Measurements from ENCODE around the gene TMEM88. TPM values are rescaled to one million over a fixed set of nuclear protein-coding genes. Genes with fewer than 3 reads are reported as not detected.

TMEM88 gene
- total RNA-seq, 2 donors from 2014 or later = 6.0 to 16.2 TPM

DNA sequence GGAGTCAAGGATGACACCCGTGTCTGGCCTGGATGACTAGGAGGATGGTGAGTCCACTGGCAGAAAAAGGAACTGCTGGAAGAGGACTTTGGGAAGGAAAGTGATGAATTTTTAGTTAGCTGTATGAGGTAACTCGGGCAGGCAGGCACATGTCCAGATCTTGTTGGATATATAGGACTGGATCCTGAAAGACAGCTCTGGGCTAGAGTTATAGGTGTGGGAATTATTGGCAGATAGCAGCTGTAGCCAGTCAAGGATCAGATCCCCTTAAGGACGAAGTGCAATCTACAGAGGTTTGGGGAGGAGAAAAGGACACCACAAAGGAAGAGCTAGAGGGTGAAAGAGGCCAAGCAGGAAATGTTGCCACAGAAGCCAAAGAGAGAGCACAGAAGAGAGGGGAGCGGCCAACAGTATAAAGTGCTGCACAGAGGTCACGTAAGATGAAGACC, 13.0 kb downstream of the TMEM88 start:
- H3K27ac ChIP-seq = no peak overlapping the region
- no peak overlapping the region for H3K4me3 ChIP-seq
- no peak for DNase-seq
- 44 to 65% methylated on average over 5 of the region's 5 CpGs for WGBS, 2 donors
- no peaks in the 10 kb centered on the region for H3K27me3 ChIP-seq
- no peaks in the 10 kb centered on the region for H3K4me1 ChIP-seq
- H3K36me3 ChIP-seq (replicated peaks in 1 of 2; ENCODE audit: insufficient read depth in 1 of 2, low read depth in 2 of 2) = no peaks in the 10 kb centered on the region
- intact Hi-C loops (cut with DNase I) = no loop called here
- no peak for TF ChIP-seq POLR2A (IDR thresholded peaks at IDR 0.05)
- TF ChIP-seq, protein P1, sequence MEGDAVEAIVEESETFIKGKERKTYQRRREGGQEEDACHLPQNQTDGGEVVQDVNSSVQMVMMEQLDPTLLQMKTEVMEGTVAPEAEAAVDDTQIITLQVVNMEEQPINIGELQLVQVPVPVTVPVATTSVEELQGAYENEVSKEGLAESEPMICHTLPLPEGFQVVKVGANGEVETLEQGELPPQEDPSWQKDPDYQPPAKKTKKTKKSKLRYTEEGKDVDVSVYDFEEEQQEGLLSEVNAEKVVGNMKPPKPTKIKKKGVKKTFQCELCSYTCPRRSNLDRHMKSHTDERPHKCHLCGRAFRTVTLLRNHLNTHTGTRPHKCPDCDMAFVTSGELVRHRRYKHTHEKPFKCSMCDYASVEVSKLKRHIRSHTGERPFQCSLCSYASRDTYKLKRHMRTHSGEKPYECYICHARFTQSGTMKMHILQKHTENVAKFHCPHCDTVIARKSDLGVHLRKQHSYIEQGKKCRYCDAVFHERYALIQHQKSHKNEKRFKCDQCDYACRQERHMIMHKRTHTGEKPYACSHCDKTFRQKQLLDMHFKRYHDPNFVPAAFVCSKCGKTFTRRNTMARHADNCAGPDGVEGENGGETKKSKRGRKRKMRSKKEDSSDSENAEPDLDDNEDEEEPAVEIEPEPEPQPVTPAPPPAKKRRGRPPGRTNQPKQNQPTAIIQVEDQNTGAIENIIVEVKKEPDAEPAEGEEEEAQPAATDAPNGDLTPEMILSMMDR (IDR thresholded peaks at IDR 0.05) = no peak
- ATAC-seq = no peak
- no peaks in the 10 kb centered on the region for H3K9me3 ChIP-seq

DNA sequence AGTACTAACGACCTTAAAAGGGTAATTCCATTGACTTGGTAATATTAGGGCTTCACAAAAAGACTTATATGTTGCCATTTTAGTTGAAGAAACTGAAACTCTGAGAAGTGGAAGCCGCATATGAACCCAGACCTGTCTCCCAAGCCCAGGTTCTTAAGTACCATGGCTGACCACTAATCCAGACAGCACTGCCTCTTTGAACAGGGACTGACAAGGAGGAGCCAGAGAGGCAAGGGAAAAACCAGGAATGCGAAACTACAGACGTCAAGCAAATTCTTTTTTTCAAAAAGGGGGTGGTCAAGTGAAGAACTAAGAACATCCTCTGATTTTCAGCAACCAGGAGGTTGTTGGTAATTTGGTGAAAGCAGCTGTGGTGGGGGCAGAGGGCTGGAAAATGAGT, 18.2 kb downstream of the TMEM88 start:
- H3K27ac ChIP-seq = no peak overlapping the region
- no peak overlapping the region for H3K4me3 ChIP-seq
- intact Hi-C loops (cut with DNase I) = no loop called here
- H3K36me3 ChIP-seq (replicated peaks in 1 of 2; ENCODE audit: insufficient read depth in 1 of 2, low read depth in 2 of 2) = no peaks in the 10 kb centered on the region
- 66 to 75% methylated on average over 4 of the region's 4 CpGs for WGBS, 2 donors
- no peaks in the 10 kb centered on the region for H3K9me3 ChIP-seq
- H3K4me1 ChIP-seq = no peaks in the 10 kb centered on the region
- no peak for DNase-seq
- H3K27me3 ChIP-seq = no peaks in the 10 kb centered on the region
- no peak for ATAC-seq
- TF ChIP-seq, protein P1 (IDR thresholded peaks at IDR 0.05) = no peak
- TF ChIP-seq POLR2A (IDR thresholded peaks at IDR 0.05) = no peak

- WGBS, 2 donors = 73 to 79% methylated on average over 2 of the region's 2 CpGs
- peaks cover 0 to 3% of the 10 kb centered on the region in 2 donors for H3K36me3 ChIP-seq (replicated peaks in 1 of 2; ENCODE audit: insufficient read depth in 1 of 2, low read depth in 2 of 2)
- intact Hi-C loops (cut with DNase I) = no loop called here
Measured at GRCh38 chr17:7875804-7876370, 21.0 kb downstream of the TMEM88 start.

DNA sequence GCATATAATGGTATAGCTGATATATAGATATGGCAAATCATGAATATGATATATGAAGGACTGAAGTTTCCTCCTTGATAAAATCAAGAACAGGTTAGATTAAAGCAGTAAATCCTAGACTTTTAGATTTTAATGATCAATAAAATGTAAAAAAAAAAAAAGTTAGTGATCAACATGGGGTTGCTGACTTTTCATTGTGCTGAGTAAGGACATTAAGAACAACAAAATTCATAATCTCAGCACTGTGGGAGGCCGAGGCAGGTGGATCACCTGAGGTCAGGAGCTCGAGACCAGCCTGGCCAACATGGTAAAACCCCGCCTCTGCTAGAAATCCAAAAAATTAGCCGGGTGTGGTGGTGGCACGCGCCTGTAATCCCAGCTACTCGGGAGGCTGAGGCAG, 23.4 kb downstream of the TMEM88 start:
- no peak for TF ChIP-seq POLR2A (IDR thresholded peaks at IDR 0.05)
- TF ChIP-seq, protein P1 (IDR thresholded peaks at IDR 0.05) = no peak
- H3K27ac ChIP-seq = no peak overlapping the region
- H3K4me1 ChIP-seq = peaks cover 5% of the 10 kb centered on the region
- no peaks in the 10 kb centered on the region for H3K9me3 ChIP-seq
- DNase-seq (no peak), ATAC-seq (no peak)
- H3K36me3 ChIP-seq (replicated peaks in 1 of 2; ENCODE audit: insufficient read depth in 1 of 2, low read depth in 2 of 2) = peaks cover 0 to 3% of the 10 kb centered on the region in 2 donors
- H3K27me3 ChIP-seq = no peaks in the 10 kb centered on the region
- intact Hi-C loops (cut with DNase I) = no loop called here
- no peak overlapping the region for H3K4me3 ChIP-seq
- 92 to 94% methylated on average over 7 of the region's 7 CpGs for WGBS, 2 donors

More at GRCh38 chr17:7875804-7876370, 21.0 kb downstream of the TMEM88 start:
- no peaks in the 10 kb centered on the region for H3K9me3 ChIP-seq
- ATAC-seq (no peak), DNase-seq (no peak)
- H3K27me3 ChIP-seq = no peaks in the 10 kb centered on the region
- TF ChIP-seq, protein P1 (IDR thresholded peaks at IDR 0.05) = no peak
- no peak for TF ChIP-seq POLR2A (IDR thresholded peaks at IDR 0.05)
- H3K27ac ChIP-seq = no peak overlapping the region
- no peaks in the 10 kb centered on the region for H3K4me1 ChIP-seq
- H3K4me3 ChIP-seq = no peak overlapping the region
